ENCODE measurements around the gene CTSD.

The CTSD gene

GRCh38 chr11:1755692-1756561 is 7.8 kb downstream of the CTSD start:
- DNase-seq: no peak
- ATAC-seq: no peak

GRCh38 chr11:1755344-1755691 is 8.4 kb downstream of the CTSD start:
- no peak for ATAC-seq
- DNase-seq: no peak

- no peak for ATAC-seq
- no peak for DNase-seq
Observed at GRCh38 chr11:1754376-1755150, 9.2 kb downstream of the CTSD start.

- DNase-seq: no peak
- ATAC-seq: no peak
Observed at GRCh38 chr11:1753929-1754305, 9.8 kb downstream of the CTSD start.

- ATAC-seq: no peak
- DNase-seq: no peak
Observed at GRCh38 chr11:1753229-1753928, 10.3 kb downstream of the CTSD start.

GRCh38 chr11:1752907-1753228 is 10.9 kb downstream of the CTSD start:
- no peak for DNase-seq

GRCh38 chr11:1751999-1752906 is 11.5 kb downstream of the CTSD start:
- no peak for DNase-seq

More at GRCh38 chr11:1752907-1753228, 10.9 kb downstream of the CTSD start:
- no peak for ATAC-seq

GRCh38 chr11:1751531-1751921 is 12.2 kb downstream of the CTSD start:
- no peak for DNase-seq
- ATAC-seq: no peak

More at GRCh38 chr11:1751999-1752906, 11.5 kb downstream of the CTSD start:
- ATAC-seq: no peak

- no peak for ATAC-seq
Observed at GRCh38 chr11:1750840-1751530, 12.7 kb downstream of the CTSD start.

GRCh38 chr11:1750481-1750839 is 13.3 kb downstream of the CTSD start, which contains the start of gene IFITM10:
Gene IFITM10 (minus strand): TSS chr11:1750595. CDS start chr11:1750442, 153 bp downstream.
- no peak for ATAC-seq
- DNase-seq: no peak

More at GRCh38 chr11:1750840-1751530, 12.7 kb downstream of the CTSD start:
- no peak for DNase-seq

- no peak for ATAC-seq
- DNase-seq: no peak
Observed at GRCh38 chr11:1749395-1750351, 14.1 kb downstream of the CTSD start.

- peak; percentile 22 for DNase-seq
- peak; percentile 20 for ATAC-seq
Observed at GRCh38 chr11:1748636-1749394, 14.9 kb downstream of the CTSD start.

- ATAC-seq: no peak
- no peak for DNase-seq
Observed at GRCh38 chr11:1747753-1748635, 15.7 kb downstream of the CTSD start.

GRCh38 chr11:1746956-1747752 is 16.6 kb downstream of the CTSD start:
- ATAC-seq (no peak), DNase-seq (no peak)

- DNase-seq: no peak
- ATAC-seq: no peak
Observed at GRCh38 chr11:1746511-1746931, 17.2 kb downstream of the CTSD start.

- DNase-seq (no peak), ATAC-seq (no peak)
Observed at GRCh38 chr11:1745701-1746320, 17.9 kb downstream of the CTSD start.
